Neutrophil (primary cell): ENCODE measurements around the gene EIF3F.

ENCODE experiments used
- H3K27ac ChIP-seq: fragments of 200-600 bp; sonication (generic); 2 replicates; pipeline ENCODE4 v1.5.1; 2016; ENCODE audit warnings: mild to moderate bottlenecking, moderate library complexity
- H3K27me3 ChIP-seq: fragments of 200-600 bp; sonication (generic); 2 replicates; pipeline ENCODE4 v1.6.0; 2016; ENCODE audit warnings: mild to moderate bottlenecking
- H3K36me3 ChIP-seq: fragments of 200-600 bp; sonication (generic); 2 replicates; pipeline ENCODE4 v1.5.1; 2017
- H3K4me1 ChIP-seq, 2 experiments: fragments of 200-600 bp in 1 of 2; sonication (generic) in 1 of 2; 1 replicate in 1 of 2; 2 replicates in 1 of 2; pipeline versions ENCODE4 v1.5.1 to v1.6.1; 2013 to 2016; ENCODE audit warnings: low read depth in 1 of 2, low read length in 1 of 2, mild to moderate bottlenecking in 1 of 2, moderate library complexity in 1 of 2; ENCODE audit not compliant: control insufficient read depth in 1 of 2, insufficient read depth in 1 of 2
- H3K4me3 ChIP-seq, 2 experiments: fragments of 200-600 bp in 1 of 2; sonication (generic) in 1 of 2; 1 replicate in 1 of 2; 2 replicates in 1 of 2; pipeline ENCODE4 v1.5.1; 2013 to 2016; ENCODE audit warnings: low read depth in 1 of 2, low read length in 1 of 2, mild to moderate bottlenecking in 1 of 2, moderate library complexity in 1 of 2
- H3K9me3 ChIP-seq: fragments of 200-600 bp; sonication (generic); 2 replicates; pipeline ENCODE4 v1.5.1; 2016
- CTCF ChIP-seq: fragments of 200-600 bp; sonication (generic); IDR thresholded peaks from 2 replicates; pipeline ENCODE4 v1.5.1; 2016; ENCODE audit warnings: antibody characterized with exemption

Gene EIF3F

DNA sequence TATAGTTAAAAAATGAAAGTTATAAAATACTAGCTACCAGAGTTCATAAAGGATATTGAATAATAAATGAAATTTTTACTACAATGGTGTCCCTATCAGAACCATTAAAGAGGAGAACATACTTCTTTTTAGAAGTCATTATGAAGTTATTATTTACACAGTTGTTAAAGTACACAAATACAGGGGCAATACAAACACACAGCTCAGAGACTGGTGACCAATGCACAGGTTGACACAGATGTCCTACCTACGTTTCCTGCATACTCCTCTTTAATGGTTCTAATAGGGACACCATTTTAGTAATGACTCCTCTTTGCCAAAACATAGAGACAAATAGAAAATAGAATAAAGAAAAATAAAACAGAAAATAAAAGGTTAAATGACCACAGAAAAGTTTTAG is 31.9 kb upstream of the EIF3F start:
- no peak for TF ChIP-seq CTCF
- Histone ChIP-seq H3K4me3 (no peak overlapping the region), H3K36me3 (no peaks in the 10 kb centered on the region), H3K27ac (no peak overlapping the region), H3K9me3 (no peaks in the 10 kb centered on the region), H3K27me3 (peaks cover 6% of the 10 kb centered on the region), H3K4me1 (no peaks in the 10 kb centered on the region)

DNA sequence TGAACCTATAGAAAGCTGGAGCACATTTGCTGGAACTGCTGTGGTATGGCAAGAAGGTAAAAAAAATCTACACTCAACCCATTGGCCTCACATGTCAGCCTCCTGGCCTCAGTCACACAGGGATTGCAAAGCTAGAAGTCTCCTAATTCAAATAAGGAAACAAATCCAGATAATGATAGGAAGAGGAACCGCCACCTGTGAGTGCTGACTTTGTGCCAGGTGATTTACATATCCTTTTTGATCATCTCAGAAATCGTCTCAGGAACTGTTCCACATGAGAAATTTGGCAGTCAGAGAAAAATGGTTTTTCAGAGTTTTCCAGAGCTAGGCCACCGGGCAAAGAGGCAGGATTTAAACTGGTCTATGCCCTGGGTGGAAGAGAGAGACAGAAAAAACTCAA is 22.9 kb upstream of the EIF3F start:
- Histone ChIP-seq H3K36me3 (no peaks in the 10 kb centered on the region), H3K4me3 (no peak overlapping the region), H3K27ac (no peak overlapping the region), H3K9me3 (no peaks in the 10 kb centered on the region), H3K4me1 (no peaks in the 10 kb centered on the region), H3K27me3 (peaks cover 10% of the 10 kb centered on the region)
- no peak for TF ChIP-seq CTCF

GRCh38 chr11:7964873-7965272 is 22.3 kb upstream of the EIF3F start:
- no peaks in the 10 kb centered on the region for H3K9me3 ChIP-seq
- H3K27ac ChIP-seq = no peak overlapping the region
- H3K36me3 ChIP-seq = no peaks in the 10 kb centered on the region
- H3K4me1 ChIP-seq = no peaks in the 10 kb centered on the region
- H3K4me3 ChIP-seq = no peak overlapping the region
- TF ChIP-seq CTCF = no peak
- peaks cover 12% of the 10 kb centered on the region for H3K27me3 ChIP-seq

GRCh38 chr11:7965386-7965785 is 21.8 kb upstream of the EIF3F start, which contains the start of gene NLRP10:
Gene NLRP10 (minus strand): TSS chr11:7965447. CDS start chr11:7963495, 1,952 bp downstream.
- H3K27ac ChIP-seq = no peak within 1 kb of the TSS
- H3K27me3 ChIP-seq = peaks cover 17% of the 10 kb centered on the region
- no peak within 1 kb of the TSS for H3K4me3 ChIP-seq
- no peaks in the 10 kb centered on the region for H3K9me3 ChIP-seq
- H3K4me1 ChIP-seq = no peaks in the 10 kb centered on the region
- TF ChIP-seq CTCF = no peak
- no peaks in the 10 kb centered on the region for H3K36me3 ChIP-seq

- H3K36me3 ChIP-seq = no peaks in the 10 kb centered on the region
- peaks cover 30% of the 10 kb centered on the region for H3K27me3 ChIP-seq
- TF ChIP-seq CTCF = no peak
- H3K9me3 ChIP-seq = no peaks in the 10 kb centered on the region
- H3K4me3 ChIP-seq = no peak overlapping the region
- H3K27ac ChIP-seq = no peak overlapping the region
- no peaks in the 10 kb centered on the region for H3K4me1 ChIP-seq
Measured at GRCh38 chr11:7967097-7967496, 20.0 kb upstream of the EIF3F start.

DNA sequence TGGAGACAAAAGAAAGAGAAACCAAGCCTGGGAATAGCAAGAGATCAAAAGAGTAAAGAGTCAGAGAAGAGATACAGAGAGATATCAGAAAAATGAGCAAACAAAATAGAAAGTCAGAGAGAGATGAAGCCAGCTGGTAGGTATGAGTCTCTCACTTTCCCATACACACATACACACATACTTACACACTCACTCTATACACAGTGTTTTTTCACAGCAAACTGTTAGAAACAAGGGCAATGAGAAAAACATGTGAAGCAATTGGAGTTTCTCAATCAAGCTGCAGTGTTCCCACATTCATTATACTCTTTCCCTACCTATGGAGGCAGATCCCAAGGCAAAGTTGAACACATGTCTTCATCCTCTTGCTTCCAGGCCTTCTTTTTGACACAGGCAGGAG is 19.3 kb upstream of the EIF3F start:
- no peaks in the 10 kb centered on the region for H3K36me3 ChIP-seq
- TF ChIP-seq CTCF = no peak
- no peak overlapping the region for H3K27ac ChIP-seq
- no peak overlapping the region for H3K4me3 ChIP-seq
- no peaks in the 10 kb centered on the region for H3K9me3 ChIP-seq
- peaks cover 37% of the 10 kb centered on the region for H3K27me3 ChIP-seq
- H3K4me1 ChIP-seq = no peaks in the 10 kb centered on the region
